HEK293T (cell line): ENCODE results near the gene PORCN.

Experiments used
- ARNT ChIP-seq: fragments of 450-650 bp; IDR thresholded peaks from 2 replicates; pipeline ENCODE4 v1.6.1; 2017; ENCODE audit warnings: mild to moderate bottlenecking
- BHLHE40 ChIP-seq: fragments of 450-650 bp; IDR thresholded peaks from 2 replicates; pipeline ENCODE4 v1.6.1; 2016; ENCODE audit warnings: mild to moderate bottlenecking, moderate library complexity, borderline replicate concordance
- CTBP1 ChIP-seq: fragments of 450-650 bp; IDR thresholded peaks from 2 replicates; pipeline ENCODE4 v1.6.1; 2016; ENCODE audit warnings: borderline replicate concordance
- FOXM1 ChIP-seq: fragments of 450-650 bp; IDR thresholded peaks from 2 replicates; pipeline ENCODE4 v1.6.1; 2017; ENCODE audit warnings: mild to moderate bottlenecking, borderline replicate concordance
- L3MBTL2 ChIP-seq: fragments of 450-650 bp; conservative IDR thresholded peaks from 2 replicates; pipeline ENCODE4 v1.6.1; 2016; ENCODE audit warnings: mild to moderate bottlenecking
- LEF1 ChIP-seq: fragments of 450-650 bp; IDR thresholded peaks from 2 replicates; pipeline ENCODE4 v1.6.1; 2017; ENCODE audit warnings: mild to moderate bottlenecking, borderline replicate concordance
- NFRKB ChIP-seq: fragments of 450-650 bp; IDR thresholded peaks from 2 replicates; pipeline ENCODE4 v1.6.1; 2016; ENCODE audit warnings: mild to moderate bottlenecking, moderate library complexity
- SUZ12 ChIP-seq: fragments of 450-650 bp; IDR thresholded peaks from 2 replicates; pipeline ENCODE4 v1.6.1; 2016; ENCODE audit warnings: mild to moderate bottlenecking
- TARDBP ChIP-seq: fragments of 450-650 bp; IDR thresholded peaks from 2 replicates; pipeline ENCODE4 v1.6.1; 2016
- ZNF384 ChIP-seq: fragments of 450-650 bp; IDR thresholded peaks from 2 replicates; pipeline ENCODE4 v1.6.1; 2016

GRCh38 chrX:48520976-48521352 is 12.2 kb downstream of the PORCN start:
- TF ChIP-seq TARDBP: no peak
- no peak for TF ChIP-seq L3MBTL2
- TF ChIP-seq ARNT: no peak
- no peak for TF ChIP-seq ZNF384
- no peak for TF ChIP-seq LEF1
- no peak for TF ChIP-seq CTBP1
- no peak for TF ChIP-seq SUZ12
- TF ChIP-seq NFRKB: no peak
- TF ChIP-seq BHLHE40: no peak
- TF ChIP-seq FOXM1: no peak
